ENCODE measurements around the gene PCNA.

- no peak for TF ChIP-seq CTCF (IDR thresholded peaks at IDR 0.05)
- no peak for TF ChIP-seq EZH2 (IDR thresholded peaks at IDR 0.05)
- TF ChIP-seq EZH2phosphoT487 (IDR thresholded peaks at IDR 0.05), result no peak
Measured at GRCh38 chr20:5104479-5104878, 15.3 kb downstream of the PCNA start.
